Measurements from ENCODE around the gene WSB2.
A peak's percentile ranks its signal among the peaks of the same experiment; 100 is the strongest.
"Not testable (repeated sequence)": the region's sequence is repeated elsewhere in the genome, so short reads cannot be mapped to it uniquely, and the experiment has no call there.

The WSB2 gene
- total RNA-seq = 32.3 to 64.3 (median 44.7) reads per million in 4 experiments

- peak; percentile 29 for DNase-seq
Measured at GRCh38 chr12:118061011-118061872, at the start of gene WSB2. Gene WSB2, minus strand, starts transcription at chr12:118061179. Its CDS starts 131 bp downstream, at chr12:118061048.

DNA sequence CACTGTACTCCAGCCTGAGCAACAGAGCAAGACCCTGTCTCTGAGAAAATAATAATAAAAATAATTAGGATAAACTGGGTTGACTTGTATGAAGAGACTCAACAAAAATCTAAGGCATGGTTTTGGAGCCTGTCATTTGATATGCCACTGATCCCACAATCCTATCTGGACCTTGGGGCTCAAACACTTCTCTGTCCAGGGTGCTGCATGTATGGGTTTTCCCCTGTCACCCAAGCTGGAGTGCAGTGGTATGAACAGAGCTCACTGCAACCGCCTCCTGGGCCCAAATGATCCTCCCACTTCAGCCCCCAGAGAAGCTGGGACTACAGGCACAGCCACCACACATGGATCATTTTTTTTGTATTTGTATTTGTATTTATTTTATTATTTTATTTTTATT is 48.1 kb upstream of the WSB2 start:
- DNase-seq = no peak

GRCh38 chr12:118107694-118108093 is 46.7 kb upstream of the WSB2 start:
- no peak for DNase-seq

- DNase-seq = no peak
Measured at GRCh38 chr12:118107011-118107410, 46.0 kb upstream of the WSB2 start.

- no peak for DNase-seq
Measured at GRCh38 chr12:118103601-118104382, 42.8 kb upstream of the WSB2 start, which contains the start of gene VSIG10. Gene VSIG10, minus strand, starts transcription at chr12:118104011. Its CDS starts 340 bp downstream, at chr12:118103671.

DNA sequence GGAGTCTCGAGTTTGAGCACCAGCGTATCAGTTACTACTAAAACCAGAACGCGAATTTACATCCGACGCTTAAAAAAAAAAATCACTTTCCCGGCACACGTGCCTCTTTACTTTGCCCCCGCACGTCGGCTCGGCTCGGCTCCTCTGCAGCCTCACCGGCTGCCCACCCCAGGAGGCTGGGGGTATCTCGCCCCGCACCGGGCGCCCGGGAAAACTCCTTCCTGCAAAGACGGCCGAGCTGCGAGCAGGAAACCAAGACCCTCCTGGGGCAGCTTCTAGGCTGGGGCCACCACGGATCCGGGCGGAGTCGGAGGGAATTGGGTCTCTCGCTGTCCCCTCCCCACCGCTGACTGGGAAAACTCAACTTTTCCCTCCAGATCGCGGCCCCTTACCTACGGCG is 42.2 kb upstream of the WSB2 start:
- no peak for DNase-seq

- no peak for DNase-seq
Measured at GRCh38 chr12:118102609-118103008, 41.6 kb upstream of the WSB2 start.

GRCh38 chr12:118102070-118102469 is 41.1 kb upstream of the WSB2 start:
- DNase-seq = no peak

DNA sequence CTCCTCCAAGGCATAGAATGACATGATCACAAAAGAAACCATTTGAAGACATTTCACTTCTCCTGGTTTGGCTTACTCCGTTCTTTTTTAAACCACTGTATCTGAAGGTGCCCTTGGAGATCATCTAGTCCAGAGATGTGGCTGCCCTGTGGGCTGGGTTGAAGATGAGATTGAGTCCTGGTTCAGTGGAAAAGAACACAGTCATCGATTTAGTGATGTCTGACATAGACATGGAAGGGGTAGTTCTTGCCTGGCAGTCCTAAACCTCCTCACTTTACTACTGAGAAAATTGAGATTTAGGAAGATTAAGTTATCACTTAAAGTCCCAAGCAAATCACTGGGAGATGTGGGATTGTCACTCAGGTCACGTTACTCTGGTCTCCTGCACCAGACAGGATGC is 40.1 kb upstream of the WSB2 start:
- no peak for DNase-seq

DNA sequence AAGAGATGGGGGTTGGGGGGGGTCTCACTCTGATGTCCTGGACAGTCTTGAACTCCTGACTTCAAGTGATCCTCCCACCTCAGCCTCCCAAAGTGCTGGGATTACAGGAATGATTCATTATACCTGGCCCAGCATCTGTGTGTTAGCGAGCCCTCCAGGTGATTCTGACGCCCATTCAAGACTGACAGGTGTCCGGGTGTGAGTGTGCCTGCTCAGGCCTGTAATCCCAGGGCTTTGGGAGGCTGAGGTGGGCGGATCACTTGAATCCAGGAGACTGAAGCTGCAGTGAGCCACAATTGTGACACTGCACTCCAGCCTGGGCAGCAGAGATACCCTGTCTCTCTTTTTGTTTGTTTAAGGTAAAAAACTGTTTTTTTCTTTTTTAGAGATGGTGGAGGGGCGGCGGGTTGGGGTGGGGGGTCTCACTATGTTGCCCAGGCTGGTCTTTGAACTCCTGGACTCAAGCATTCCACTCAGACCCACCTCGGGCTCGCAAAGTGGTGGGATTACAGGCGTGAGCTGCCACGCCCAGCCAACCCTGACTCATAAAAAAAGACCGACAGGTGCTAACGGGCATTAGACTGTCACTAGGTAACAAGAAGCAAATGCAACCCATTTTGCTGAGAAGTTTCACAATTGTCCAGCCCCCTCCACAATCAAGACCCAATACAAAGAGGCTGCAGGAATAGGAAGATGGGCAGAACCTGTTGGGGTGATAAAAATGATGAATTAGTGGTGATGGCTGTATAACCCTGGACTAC is 38.1 kb upstream of the WSB2 start:
- DNase-seq = no peak

DNA sequence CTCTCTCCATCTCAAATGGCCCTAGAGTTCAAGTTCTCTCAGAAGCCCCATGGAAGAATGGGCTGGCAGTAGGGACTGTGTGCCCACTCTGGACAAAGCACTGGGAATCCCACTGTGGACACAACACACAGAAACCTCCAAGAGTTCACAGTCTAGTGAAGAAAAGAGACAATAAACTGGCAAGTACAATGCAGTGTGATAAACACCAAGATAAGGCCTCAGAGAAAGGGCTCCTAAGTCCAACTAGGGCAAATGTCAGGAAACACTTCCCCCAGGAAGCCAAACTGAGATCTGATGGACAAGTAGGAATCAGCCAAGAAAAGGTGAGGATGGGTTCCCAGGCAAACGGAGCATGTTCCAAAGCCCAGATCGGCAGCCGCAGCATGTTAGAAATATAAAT is 37.4 kb upstream of the WSB2 start:
- no peak for DNase-seq

DNA sequence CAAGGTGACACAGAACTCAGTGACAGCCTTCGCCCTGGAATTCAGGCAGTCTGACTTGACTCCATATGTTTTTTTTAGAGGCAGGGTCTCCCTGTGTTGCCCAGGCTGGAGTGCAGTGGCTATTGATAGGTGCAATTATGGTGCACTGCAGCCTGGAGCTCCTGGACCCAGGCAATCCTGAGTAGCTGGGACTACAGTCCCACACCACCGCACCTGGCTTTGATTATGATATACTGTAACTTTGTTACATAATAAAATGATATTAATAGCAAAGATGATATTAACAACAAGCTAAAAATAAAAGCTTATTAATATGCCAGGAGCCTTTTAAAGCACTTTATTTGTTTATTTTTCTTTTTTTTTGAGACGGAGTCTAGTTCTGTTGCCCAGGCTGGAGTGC is 33.1 kb upstream of the WSB2 start:
- no peak for DNase-seq

DNA sequence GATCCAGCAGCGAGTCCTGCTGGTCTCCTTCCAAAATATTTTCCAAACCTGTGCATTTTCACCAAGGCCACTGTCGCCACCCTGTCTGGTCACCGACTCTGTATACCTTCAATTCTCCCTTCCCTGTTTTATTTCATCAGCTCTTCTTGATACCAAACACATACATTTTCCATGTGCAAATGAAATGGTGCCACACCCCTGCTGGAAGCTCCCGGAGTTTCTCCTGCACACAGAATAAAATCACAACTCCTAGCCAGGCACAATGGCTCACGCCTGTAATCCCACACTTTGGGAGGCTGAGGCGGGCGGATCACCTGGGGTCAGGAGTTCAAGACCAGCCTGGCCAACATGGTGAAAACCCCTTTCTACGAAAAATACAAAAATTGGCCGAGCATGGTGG is 28.8 kb upstream of the WSB2 start:
- no peak for DNase-seq

DNA sequence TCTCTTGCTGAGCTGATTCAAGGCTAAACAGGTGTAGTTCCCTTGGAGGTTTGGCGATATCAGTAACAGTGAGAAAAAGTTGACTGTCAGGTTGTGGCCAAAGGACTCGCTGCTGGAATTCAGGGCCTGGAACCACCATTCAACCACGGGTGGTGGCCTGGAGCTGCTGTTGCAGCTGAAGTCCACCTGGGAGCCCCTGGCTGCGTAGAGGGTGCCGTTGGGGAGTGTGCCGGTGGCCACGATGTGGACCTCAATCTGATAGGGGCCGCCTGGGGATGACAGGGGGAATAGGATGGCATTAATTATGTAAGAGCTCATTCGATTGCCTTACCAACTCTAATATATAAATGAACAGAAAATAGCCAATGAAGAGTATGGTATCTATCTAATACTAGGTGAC is 21.2 kb upstream of the WSB2 start:
- no peak for DNase-seq

- DNase-seq = not testable (repeated sequence)
Measured at GRCh38 chr12:118081521-118081920, 20.5 kb upstream of the WSB2 start.

DNA sequence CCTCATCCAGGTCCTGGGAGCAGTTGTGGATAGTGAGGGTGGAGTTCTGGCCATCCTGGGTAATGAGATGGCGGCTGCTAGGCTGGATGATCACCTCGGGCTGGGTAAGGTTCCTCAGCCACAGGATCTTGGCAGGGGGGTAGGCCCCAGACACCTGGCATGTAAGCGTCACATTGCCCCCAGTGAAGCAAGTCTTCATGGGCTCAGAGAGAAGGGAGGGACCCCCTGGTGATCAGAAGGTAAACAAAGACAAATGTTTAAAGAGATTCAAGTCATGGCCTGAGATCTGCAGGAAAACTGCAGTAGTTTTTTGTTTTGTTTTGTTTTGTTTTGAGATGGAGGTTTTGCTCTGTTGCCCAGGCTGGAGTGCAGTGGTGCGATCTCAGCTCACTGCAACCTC is 12.8 kb upstream of the WSB2 start:
- no peak for DNase-seq

- no peak for DNase-seq
Measured at GRCh38 chr12:118070650-118071049, 9.7 kb upstream of the WSB2 start.

GRCh38 chr12:118068445-118068844 is 7.5 kb upstream of the WSB2 start:
- no peak for DNase-seq

- DNase-seq = no peak
Measured at GRCh38 chr12:118065380-118065779, 4.4 kb upstream of the WSB2 start.

GRCh38 chr12:118064608-118065007 is 3.6 kb upstream of the WSB2 start:
- no peak for DNase-seq

DNA sequence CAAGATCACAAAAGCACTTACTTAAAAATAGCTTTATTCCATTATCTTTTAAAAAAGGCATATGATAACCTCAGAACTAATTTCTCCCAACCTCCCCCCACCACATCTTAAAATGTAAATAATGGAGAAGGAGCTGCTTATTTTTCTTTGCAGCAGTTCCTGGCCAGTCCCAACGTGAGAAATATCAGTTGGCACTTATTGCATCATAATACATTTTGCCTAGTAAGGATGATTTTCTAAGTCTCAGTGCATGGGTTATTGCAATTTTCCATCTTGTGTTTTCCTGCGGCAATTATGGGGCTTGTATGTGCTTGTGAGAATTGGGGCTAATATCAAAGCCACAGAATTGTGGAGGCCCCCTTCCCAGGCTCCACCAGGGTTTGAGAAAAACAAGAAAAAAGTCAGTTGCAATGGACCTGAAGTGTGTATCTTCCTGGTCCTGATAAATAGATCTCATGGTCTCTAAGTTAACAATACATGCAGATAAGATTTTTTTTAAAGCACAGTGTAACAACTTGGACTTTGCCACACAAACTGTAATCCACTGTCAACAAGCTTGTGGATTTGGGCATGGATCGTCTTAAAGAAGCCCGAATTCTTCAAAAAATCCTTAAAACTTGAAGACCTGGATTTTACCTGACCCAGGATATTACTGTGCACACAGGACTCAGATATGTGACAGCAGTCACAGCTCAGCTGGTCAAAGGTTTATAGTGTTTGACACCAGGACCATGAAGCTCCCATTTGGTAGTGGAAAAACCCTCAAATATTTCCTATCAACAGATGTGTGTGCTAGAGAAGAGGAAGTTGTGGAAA is 2.8 kb upstream of the WSB2 start:
- DNase-seq = no peak
